GM19193 (cell line): ENCODE measurements around the gene GRID1.

ENCODE experiments used
- POLR2A ChIP-seq: IDR thresholded peaks from 4 replicates; pipeline ENCODE4 v1.6.1; 2011; ENCODE audit not compliant: insufficient read depth, insufficient read length; ENCODE audit errors: extremely low read depth

GRID1 gene

DNA sequence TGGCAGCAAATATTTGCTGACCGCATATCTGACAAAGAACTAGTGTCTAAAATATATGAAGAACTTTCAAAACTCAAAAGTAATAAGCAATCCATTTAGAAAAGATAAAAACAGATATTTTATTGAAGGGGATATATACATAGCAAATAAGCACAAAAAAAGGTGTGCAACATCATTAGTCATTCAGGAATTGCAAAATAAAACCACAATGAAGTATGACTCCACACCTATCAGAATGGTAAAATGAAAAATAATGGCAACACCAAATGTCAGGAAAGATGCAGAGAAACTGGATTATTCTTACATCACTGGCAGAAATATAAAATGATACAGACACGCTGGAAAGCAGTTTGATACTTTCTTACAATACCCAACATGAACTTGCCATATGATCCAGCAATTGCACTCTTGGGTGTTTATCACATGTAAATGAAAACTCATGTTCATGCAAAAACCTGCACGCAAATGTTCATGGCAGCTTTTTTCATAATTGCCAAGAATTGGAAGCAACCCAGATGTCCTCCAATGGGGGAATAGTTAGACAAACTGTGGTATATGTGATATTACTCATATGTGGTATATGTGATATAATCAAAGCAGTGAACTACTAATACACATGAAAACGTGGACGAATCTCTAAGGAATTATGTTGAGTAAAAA, 645.5 kb downstream of the GRID1 start:
- TF ChIP-seq POLR2A: no peak

DNA sequence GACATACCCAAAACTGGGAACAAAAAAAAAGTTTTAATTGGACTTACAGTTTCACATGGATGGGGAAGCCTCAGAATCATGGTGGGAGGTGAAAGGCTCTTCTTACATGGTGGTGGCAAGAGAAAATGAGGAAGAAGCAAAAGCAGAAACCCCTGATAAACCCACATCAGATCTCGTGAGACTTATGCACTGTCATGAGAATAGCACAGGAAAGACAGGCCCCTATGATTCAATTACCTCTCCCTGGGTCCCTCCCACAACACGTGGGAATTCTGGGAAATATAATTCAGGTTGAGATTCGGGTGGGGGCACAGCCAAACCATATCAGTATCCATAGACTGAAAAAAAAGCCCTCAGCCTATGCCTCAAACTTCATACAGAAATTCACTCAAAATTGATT, 647.2 kb downstream of the GRID1 start:
- no peak for TF ChIP-seq POLR2A

DNA sequence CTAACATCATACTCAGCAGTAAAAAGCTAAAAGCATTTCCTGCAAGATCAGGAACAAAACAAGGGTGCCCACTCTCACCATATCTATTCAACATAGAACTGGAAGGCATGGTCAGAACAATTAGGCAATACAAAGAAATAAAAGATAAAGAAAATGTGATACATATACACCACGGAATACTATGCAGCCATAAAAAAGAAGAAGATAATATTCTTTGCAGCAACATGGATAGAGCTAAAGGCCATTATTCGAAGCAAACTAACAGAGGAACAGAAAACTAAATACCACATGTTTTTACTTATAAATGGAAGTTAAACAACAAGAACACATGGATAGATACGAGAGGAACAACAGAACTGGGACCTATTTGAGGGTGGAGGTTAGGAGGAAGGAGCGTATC, 652.7 kb downstream of the GRID1 start:
- no peak for TF ChIP-seq POLR2A

DNA sequence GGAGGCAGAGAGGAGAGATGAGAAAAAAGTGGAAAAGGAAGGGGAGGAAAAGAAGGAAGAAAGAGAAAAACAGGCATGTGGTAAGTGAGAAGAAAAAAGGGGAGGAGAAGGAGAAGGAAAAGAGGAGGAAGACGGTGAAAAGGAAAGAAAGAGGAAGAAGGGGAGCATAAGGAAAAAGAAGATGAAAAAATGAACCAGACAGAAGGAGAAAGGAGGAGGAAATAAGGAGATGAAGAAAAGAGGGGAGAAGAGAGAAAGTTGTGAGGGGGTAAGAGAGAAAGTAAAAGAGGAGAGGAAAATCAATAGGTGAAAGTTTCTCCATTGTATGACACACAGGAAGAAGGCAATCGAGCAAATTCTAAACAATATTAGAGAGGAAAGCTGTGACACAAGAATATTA, 663.8 kb downstream of the GRID1 start:
- no peak for TF ChIP-seq POLR2A

DNA sequence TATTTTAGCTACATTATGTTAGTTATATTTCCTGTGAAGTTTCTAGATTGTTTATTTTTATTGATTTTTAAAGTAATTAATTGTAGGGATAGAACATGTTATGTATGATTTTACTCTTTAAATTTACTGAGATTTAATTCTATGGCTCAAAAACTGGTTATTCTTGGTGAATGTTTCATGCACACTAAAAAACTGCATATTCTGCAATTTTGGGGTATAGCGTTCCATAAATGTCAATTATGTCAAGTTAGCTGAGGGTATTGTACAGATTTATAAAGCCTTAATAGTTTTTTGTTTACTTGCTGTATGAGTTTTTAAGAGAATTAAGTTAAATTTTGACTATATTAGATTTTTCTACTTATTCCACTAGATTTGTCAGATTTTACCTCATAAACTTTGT, 669.7 kb downstream of the GRID1 start:
- no peak for TF ChIP-seq POLR2A

DNA sequence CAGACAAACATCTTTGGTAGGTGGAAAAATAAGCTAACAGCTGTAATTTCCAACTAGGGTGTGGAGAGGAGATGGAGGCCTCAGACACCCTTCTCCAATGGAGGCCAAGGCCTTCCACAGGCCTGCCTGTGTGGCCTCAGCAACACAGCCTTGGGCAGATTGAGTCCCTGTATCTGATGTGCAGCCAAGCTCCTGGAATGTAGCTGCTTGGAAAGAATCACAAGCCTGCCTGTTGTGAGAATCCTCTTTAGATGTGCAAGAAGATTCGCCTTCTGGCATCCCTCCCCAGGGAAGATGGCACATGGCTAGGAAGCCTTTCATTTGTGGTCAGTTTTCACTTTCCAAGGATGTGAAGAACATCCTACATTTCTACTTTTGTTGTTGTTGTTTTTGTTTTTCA, 684.0 kb downstream of the GRID1 start:
- TF ChIP-seq POLR2A: no peak

DNA sequence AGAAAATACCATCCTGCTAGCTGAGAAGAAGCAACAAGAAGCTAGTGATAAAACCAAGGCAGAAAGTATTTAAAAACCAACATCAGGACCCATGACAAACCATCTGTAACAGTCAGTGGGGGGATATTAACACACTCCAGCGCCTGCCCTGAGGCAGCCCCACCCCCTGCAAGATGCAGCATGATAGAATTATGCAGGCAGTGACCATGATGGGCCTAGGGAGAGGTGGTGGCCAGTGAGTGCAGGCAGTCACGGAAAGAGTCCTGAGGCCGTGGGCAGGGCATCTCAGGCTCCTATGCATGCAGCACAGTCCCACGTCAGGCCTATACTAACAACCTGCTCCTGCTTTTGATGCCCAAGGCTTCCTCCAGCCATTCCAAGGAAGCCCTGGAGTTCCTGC, 686.9 kb downstream of the GRID1 start:
- no peak for TF ChIP-seq POLR2A

DNA sequence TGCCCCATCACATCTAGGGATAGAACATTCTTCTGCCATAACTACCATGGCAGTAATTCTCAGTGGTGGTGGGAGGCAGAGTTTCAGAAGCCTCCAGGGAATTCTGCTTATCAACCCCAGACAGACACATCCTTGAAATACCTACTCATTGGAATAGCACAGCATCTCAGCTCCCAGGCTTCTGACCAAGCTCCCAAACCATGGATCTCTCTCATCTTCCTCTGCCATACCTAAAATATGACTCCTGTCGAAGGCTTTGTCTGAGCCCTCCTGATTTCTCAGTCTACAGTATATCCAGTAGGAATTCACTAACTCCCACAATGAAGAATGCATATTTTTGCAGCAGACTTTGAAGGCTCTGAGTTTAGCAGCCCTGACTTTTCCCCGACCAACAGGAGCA, 687.5 kb downstream of the GRID1 start:
- TF ChIP-seq POLR2A: no peak

DNA sequence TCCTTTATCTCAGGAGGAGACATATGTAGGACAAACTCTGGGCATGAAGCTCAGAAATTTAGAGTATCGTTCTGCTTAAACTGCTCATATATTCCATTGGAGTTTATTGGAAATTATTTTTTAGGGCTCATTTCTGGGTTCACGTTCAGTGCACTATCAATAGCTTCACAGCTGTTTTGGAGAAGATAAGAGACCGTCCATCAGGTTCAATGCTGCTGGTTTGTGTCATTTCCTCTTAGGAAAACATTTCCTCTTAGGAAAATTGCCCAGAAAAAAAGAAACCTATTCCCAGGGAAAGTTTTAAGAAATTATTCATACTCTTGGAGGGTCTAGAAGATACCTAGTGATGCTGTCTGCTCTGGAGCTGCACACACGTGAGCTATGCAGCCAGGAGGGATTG, 691.7 kb downstream of the GRID1 start:
- no peak for TF ChIP-seq POLR2A

DNA sequence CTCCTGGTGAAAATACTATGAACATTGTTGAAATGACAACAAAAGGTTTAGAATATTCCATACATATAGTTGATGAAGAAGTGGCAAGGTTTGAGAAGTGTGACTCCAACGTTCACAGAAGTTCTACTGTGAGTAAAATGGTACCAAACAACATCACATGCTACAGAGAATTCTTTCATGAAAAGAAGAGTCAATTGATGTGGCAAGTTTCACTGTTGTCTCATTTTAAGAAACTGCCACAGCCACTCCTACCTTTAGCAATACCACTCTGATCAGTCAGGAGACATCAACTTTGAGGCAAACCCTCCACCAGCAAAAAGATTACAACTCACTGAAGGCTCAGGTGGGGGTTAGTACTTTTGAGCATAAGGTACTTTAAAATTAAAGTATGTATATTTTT, 693.3 kb downstream of the GRID1 start:
- TF ChIP-seq POLR2A: no peak

DNA sequence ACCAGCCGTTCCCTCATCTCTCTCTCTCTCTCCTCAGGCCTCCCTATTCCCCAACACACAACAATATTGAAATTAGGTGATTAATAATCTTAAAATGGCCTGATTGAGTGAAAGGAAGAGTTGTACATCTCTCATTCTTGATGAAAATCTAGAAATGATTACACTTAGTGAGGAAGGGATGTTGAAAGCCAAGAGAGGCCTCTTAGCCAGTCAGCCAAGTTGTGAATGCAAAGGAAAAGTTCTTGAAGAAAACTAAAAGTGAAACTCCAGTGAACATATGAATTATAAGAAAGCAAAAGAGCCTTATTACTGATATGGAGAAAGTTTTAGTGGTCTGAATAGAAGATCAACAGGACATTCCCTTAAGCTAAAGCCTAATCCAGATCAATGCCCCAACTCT, 695.1 kb downstream of the GRID1 start:
- TF ChIP-seq POLR2A: no peak

DNA sequence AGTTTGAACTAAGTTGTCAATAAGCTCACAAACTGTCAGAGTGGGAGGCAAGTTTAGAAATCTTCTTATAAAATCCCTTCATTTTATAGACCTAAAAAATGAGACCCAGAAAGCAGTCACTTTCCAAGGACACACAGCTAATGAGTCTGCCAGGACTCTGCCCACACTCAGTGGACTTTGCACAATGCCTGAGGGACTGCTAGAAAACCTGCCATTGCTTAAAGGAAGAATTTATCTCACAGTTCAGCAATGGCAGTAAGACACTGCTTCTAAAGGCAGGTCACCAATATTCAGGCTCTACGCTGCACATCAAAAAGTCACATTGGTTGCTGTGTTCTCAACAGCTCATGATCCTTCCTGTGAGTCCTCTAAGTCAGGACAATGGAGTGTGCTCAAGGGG, 698.1 kb downstream of the GRID1 start:
- no peak for TF ChIP-seq POLR2A

DNA sequence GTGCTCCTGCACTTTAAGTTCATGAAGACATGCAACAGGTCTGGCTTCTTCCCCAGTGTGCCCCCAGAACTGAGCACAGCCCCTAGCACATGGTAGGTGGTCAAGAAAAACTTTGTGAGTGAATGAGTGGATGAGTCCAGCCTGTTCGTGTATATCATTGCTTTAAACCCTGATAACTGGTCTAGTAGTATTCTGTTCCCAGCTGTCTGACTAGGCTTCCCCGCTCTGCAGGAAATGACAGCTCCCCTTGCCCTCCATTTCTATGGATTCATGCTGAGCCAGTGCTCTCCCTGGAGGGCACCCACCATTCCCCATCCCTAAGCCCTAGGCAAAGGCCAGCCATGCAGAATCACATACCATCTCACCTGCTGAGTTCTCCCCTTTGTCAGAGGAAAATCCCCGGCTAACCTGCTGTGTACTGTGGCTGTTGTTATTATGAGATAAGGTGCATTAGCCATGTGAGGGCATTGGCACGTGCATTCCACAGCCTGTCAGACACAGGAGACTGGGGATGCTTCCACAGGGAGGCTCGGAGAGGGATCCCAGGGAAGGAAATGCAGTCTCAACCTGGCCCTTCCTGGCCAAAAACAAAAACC, 698.9 kb downstream of the GRID1 start:
- TF ChIP-seq POLR2A: no peak

DNA sequence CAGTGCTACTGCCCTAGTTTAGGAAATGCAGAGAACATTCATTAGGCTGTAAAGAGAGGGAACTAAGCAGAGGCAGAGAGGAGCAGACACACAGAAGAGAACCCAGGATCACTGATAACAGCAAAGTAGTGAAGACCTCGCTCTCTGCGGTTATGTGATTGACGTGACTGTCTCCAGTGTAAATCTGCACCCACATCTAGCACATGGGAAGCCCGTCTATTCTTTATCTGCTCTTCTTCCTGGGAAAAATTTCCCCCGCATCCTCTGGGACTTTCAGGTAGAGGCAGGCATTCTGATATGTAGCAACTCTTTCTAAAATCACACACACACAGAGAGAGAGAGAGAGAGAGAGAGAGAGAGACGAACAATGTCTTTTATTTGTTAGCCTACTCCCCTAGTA, 699.6 kb downstream of the GRID1 start:
- no peak for TF ChIP-seq POLR2A

DNA sequence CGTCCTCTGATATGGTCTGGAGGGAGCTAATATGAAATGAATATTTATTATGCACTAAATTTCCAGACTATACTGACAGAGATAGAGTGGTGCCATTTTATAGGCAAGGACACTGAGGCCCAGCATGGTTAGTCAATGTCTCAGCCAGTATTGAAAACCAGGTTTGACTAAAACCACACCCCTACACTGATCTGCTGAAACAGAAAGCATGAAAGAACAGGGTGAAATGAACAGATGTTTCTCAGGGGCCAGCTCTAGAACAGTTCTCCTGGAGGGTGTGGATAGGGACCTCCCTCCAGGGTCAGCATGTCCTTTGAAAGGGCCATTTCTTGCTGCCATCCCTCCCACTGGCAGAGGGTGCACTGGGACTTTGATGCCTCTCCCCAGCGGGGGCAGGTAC, 700.5 kb downstream of the GRID1 start:
- TF ChIP-seq POLR2A: no peak

DNA sequence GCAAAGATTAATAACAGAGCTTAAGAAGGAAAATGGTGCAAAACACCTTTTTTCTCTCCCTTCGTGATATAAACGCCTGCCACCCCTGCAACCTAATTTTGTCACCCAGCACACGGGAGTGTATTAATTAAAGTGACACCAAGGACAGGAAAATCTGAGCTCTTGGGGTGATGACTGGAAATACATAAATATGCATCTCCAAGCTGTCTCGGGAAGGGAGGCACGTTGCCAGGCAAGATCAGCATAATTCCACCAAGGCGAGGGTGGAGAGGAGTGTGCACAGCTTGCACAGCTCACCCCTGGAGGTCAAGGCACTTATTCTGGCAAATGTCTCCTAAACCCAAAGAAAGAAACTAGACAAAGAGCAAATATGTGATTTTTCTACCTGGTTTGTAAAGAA, 700.9 kb downstream of the GRID1 start:
- TF ChIP-seq POLR2A: no peak

DNA sequence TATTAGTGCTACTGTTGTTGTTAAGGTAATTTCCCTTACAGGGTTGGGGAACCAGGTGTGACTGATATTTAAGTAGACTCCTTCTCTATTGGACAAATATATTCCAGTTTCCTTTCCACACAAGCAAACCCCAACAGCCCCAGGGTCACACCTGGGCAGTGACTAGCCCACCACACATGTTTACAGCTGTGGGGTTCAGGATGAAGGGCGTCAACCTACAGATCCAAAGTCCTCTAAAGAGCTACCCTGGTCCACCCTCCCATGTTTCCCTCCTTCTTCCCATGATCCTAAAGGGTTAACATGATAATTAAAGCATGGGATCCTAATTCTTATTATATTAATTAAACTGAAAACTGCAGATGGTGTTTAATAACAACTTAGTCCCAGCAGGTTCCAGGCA, 701.5 kb downstream of the GRID1 start:
- TF ChIP-seq POLR2A: no peak
